VCaP (cell line): ENCODE data around the gene EHD1.

Experiments
- H3K27ac ChIP-seq: fragments of 450-650 bp; 2 replicates; pipeline ENCODE4 v1.5.1; 2017
- CTCF ChIP-seq: fragments of 450-650 bp; conservative IDR thresholded peaks from 2 replicates; pipeline ENCODE4 v1.5.1; 2017; ENCODE audit warnings: mild to moderate bottlenecking, moderate library complexity

EHD1 gene

GRCh38 chr11:64841592-64842365 lies 36.6 kb downstream of the EHD1 start:
- no peak for TF ChIP-seq CTCF
- peak overlapping the region; percentile 88 for H3K27ac ChIP-seq

GRCh38 chr11:64839887-64840782 lies 38.3 kb downstream of the EHD1 start:
- peak overlapping the region; percentile 88; the same call in 1 of the 2 replicates for H3K27ac ChIP-seq
- peak; percentile 37 for TF ChIP-seq CTCF

- no peak for TF ChIP-seq CTCF
Observed at GRCh38 chr11:64839335-64839734, 39.1 kb downstream of the EHD1 start.

GRCh38 chr11:64838600-64839334 lies 39.7 kb downstream of the EHD1 start:
- H3K27ac ChIP-seq, result no peak overlapping the region
- TF ChIP-seq CTCF, result no peak

More at GRCh38 chr11:64839335-64839734, 39.1 kb downstream of the EHD1 start:
- no peak overlapping the region for H3K27ac ChIP-seq

GRCh38 chr11:64837887-64838351 lies 40.5 kb downstream of the EHD1 start:
- H3K27ac ChIP-seq, result 0 out of 2 replicates have a peak overlapping the region, but pooled peaks have one; percentile 6

GRCh38 chr11:64836448-64837072 lies 41.9 kb downstream of the EHD1 start:
- TF ChIP-seq CTCF, result no peak
- no peak overlapping the region for H3K27ac ChIP-seq

More at GRCh38 chr11:64837887-64838351, 40.5 kb downstream of the EHD1 start:
- no peak for TF ChIP-seq CTCF
